Measurements from ENCODE around the gene CPLX3. TPM values are rescaled to one million over a fixed set of nuclear protein-coding genes. Genes with fewer than 3 reads are reported as not detected.

The CPLX3 gene
- total and polyA plus RNA-seq, 2 donors (not counting 1 experiment from before 2014, with no cell fraction given) = not detected

GRCh38 chr15:74800559-74801094 is 25.8 kb upstream of the CPLX3 start:
- Histone ChIP-seq H3K4me3 (replicated peaks in 1 of 4; ENCODE audit: control extremely low read depth in 1 of 4, insufficient read depth in 1 of 4, low read depth in 3 of 4, low read length in 4 of 4) (no peak overlapping the region), H3K9me3 (ENCODE audit: control insufficient read depth, insufficient read depth, low read depth, low read length) (no peaks in the 10 kb centered on the region), H2AFZ (ENCODE audit: low read length) (no peak overlapping the region), H3K9ac (ENCODE audit: insufficient read depth, low read length) (no peak overlapping the region), H3K27me3 (ENCODE audit: control insufficient read depth, insufficient read depth, low read length) (no peaks in the 10 kb centered on the region), H3K27ac (ENCODE audit: insufficient read depth, low read length) (no peak overlapping the region), H3K4me1 (ENCODE audit: control insufficient read depth, extremely low read depth, insufficient read depth, low read length) (peaks cover 3% of the 10 kb centered on the region), H3K36me3 (ENCODE audit: control insufficient read depth, insufficient read depth, low read length) (peaks cover 26% of the 10 kb centered on the region), H3K4me2 (ENCODE audit: extremely low read depth, insufficient read depth, low read length) (no peak overlapping the region), H4K20me1 (ENCODE audit: control insufficient read depth, extremely low read depth, insufficient read depth, low read length) (no peaks in the 10 kb centered on the region), H3K79me2 (ENCODE audit: control insufficient read depth, insufficient read depth, low read length) (peaks cover 8% of the 10 kb centered on the region)
- DNase-seq (ENCODE audit: low read depth in 2 of 2) = no peak
- TF ChIP-seq EZH2 (IDR thresholded peaks at IDR 0.05; ENCODE audit: low read length, missing control alignments) (no peak), CTCF (conservative IDR thresholded peaks at IDR 0.05 in 1 of 2, IDR thresholded peaks at IDR 0.05 in 1 of 2; ENCODE audit: low read depth in 1 of 2, low read length in 2 of 2) (no peak)

GRCh38 chr15:74801311-74801997 is 25.0 kb upstream of the CPLX3 start:
- H2AFZ ChIP-seq (ENCODE audit: low read length) = no peak overlapping the region
- no peak for DNase-seq (ENCODE audit: low read depth in 2 of 2)
- peaks cover 6% of the 10 kb centered on the region for H3K79me2 ChIP-seq (ENCODE audit: control insufficient read depth, insufficient read depth, low read length)
- H3K9me3 ChIP-seq (ENCODE audit: control insufficient read depth, insufficient read depth, low read depth, low read length) = no peaks in the 10 kb centered on the region
- H3K27ac ChIP-seq (ENCODE audit: insufficient read depth, low read length) = no peak overlapping the region
- H3K4me3 ChIP-seq (replicated peaks in 1 of 4; ENCODE audit: control extremely low read depth in 1 of 4, insufficient read depth in 1 of 4, low read depth in 3 of 4, low read length in 4 of 4) = no peak overlapping the region
- H4K20me1 ChIP-seq (ENCODE audit: control insufficient read depth, extremely low read depth, insufficient read depth, low read length) = no peaks in the 10 kb centered on the region
- peaks cover 26% of the 10 kb centered on the region for H3K36me3 ChIP-seq (ENCODE audit: control insufficient read depth, insufficient read depth, low read length)
- no peak overlapping the region for H3K9ac ChIP-seq (ENCODE audit: insufficient read depth, low read length)
- no peak overlapping the region for H3K4me2 ChIP-seq (ENCODE audit: extremely low read depth, insufficient read depth, low read length)
- peaks cover 3% of the 10 kb centered on the region for H3K4me1 ChIP-seq (ENCODE audit: control insufficient read depth, extremely low read depth, insufficient read depth, low read length)
- TF ChIP-seq CTCF (conservative IDR thresholded peaks at IDR 0.05 in 1 of 2, IDR thresholded peaks at IDR 0.05 in 1 of 2; ENCODE audit: low read depth in 1 of 2, low read length in 2 of 2) (no peak), EZH2 (IDR thresholded peaks at IDR 0.05; ENCODE audit: low read length, missing control alignments) (no peak)
- H3K27me3 ChIP-seq (ENCODE audit: control insufficient read depth, insufficient read depth, low read length) = no peaks in the 10 kb centered on the region

- no peak for TF ChIP-seq CTCF (conservative IDR thresholded peaks at IDR 0.05 in 1 of 2, IDR thresholded peaks at IDR 0.05 in 1 of 2; ENCODE audit: low read depth in 1 of 2, low read length in 2 of 2)
- TF ChIP-seq EZH2 (IDR thresholded peaks at IDR 0.05; ENCODE audit: low read length, missing control alignments) = no peak
- Histone ChIP-seq H3K9me3 (ENCODE audit: control insufficient read depth, insufficient read depth, low read depth, low read length) (no peaks in the 10 kb centered on the region), H3K4me2 (ENCODE audit: extremely low read depth, insufficient read depth, low read length) (no peak overlapping the region), H3K4me3 (replicated peaks in 1 of 4; ENCODE audit: control extremely low read depth in 1 of 4, insufficient read depth in 1 of 4, low read depth in 3 of 4, low read length in 4 of 4) (no peak overlapping the region), H3K27ac (ENCODE audit: insufficient read depth, low read length) (no peak overlapping the region), H3K27me3 (ENCODE audit: control insufficient read depth, insufficient read depth, low read length) (no peaks in the 10 kb centered on the region), H3K4me1 (ENCODE audit: control insufficient read depth, extremely low read depth, insufficient read depth, low read length) (peaks cover 3% of the 10 kb centered on the region), H4K20me1 (ENCODE audit: control insufficient read depth, extremely low read depth, insufficient read depth, low read length) (no peaks in the 10 kb centered on the region), H3K79me2 (ENCODE audit: control insufficient read depth, insufficient read depth, low read length) (peaks cover 4% of the 10 kb centered on the region), H3K9ac (ENCODE audit: insufficient read depth, low read length) (no peak overlapping the region), H2AFZ (ENCODE audit: low read length) (no peak overlapping the region), H3K36me3 (ENCODE audit: control insufficient read depth, insufficient read depth, low read length) (peaks cover 26% of the 10 kb centered on the region)
- no peak for DNase-seq (ENCODE audit: low read depth in 2 of 2)
Measured at GRCh38 chr15:74802290-74802689, 24.1 kb upstream of the CPLX3 start.

Data from fibroblast of lung (primary cell).